GM08714 (cell line): ENCODE results near the gene CCDC179.

Source experiments
- H3K4me3 ChIP-seq: fragments of 200-500 bp; sonication (Bioruptor generic); 2 replicates; pipeline ENCODE4 v1.5.1; 2014; ENCODE audit warnings: mild to moderate bottlenecking, low read length, inconsistent platforms
- ZNF274 ChIP-seq: IDR thresholded peaks from 2 replicates; pipeline ENCODE4 v1.6.1; 2012; ENCODE audit warnings: mild to moderate bottlenecking, low read depth, low read length

Gene CCDC179

DNA sequence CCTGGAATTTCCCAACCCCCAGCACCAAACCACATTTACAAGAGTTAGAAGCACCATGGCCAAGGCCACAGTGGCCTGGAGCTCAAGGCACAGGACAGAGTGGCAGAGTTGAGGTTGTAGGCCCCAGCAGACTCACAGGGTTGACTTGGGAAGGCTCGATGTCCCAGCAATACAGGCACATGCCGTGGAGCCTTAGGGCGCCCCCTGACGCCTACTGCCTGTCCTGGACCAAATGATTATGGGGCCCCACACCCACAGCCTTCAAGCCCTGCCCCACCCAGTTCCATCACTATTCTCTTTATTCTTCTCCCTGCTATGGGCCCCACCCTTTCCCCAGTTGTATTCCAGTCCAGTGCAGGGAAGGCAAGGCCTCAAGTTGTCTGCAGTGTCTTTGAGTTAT is at the start of gene CCDC179:
CCDC179 (minus strand) TSS at position 234 of the 400 bp plus-strand sequence; CDS start at position 181, 53 bp downstream.
- no peak for TF ChIP-seq ZNF274
- no peak within 1 kb of the TSS for H3K4me3 ChIP-seq

- H3K4me3 ChIP-seq = no peak overlapping the region
- no peak for TF ChIP-seq ZNF274
Observed at GRCh38 chr11:22903782-22904181, 43.5 kb upstream of the CCDC179 start.

DNA sequence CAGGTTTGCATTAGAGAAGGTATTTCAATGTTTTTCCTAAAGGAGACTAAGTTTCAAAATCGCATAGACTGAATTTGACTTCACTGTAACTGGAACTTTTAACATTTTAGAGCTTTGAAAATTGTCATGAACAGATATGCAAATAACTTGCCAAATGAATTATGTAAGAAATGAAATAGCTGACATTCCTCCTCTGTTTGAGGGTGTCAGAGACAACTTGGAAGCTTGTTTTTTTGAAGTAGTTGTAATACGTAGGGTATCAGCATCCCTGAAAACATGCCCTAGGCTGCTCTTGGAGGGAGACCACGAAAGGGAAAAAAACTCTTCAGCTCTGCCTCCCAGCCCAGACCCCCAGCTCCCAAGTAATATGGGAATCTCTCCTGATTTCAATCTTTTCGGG is 41.3 kb upstream of the CCDC179 start:
- no peak for TF ChIP-seq ZNF274
- no peak overlapping the region for H3K4me3 ChIP-seq

DNA sequence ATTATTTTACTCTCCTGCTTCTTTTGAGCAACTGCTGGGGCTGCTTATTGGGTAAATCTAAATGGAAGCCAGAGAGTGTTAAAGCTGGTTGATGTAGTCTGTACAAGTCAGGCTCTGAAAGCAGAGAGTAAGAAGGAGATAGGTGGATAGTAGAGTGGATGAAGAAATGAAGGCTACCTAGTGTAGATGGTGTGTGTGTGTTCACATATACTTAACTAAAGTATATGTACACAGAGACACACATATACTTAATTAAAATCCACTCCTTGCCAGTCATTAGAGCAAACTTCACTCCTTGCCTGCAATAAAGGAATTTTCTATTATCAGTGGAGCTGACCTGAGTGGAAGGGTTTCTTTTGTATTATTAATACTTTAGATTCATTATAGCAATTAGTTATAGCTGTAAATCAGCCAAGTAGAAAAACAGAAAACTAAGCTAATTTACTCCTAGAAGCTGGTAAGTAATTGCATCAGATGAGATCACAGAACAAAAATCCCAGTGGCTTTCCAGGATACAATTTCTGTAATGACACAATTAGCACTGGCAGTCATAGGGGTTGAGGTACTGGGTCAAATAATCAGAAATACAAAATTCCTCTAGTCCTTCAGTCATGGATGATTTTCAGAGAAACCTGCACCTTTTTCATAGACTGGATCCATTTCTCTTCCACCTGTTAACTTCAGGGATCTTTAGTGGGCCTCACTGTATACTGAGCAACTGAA is 40.7 kb upstream of the CCDC179 start:
- no peak overlapping the region for H3K4me3 ChIP-seq
- no peak for TF ChIP-seq ZNF274

DNA sequence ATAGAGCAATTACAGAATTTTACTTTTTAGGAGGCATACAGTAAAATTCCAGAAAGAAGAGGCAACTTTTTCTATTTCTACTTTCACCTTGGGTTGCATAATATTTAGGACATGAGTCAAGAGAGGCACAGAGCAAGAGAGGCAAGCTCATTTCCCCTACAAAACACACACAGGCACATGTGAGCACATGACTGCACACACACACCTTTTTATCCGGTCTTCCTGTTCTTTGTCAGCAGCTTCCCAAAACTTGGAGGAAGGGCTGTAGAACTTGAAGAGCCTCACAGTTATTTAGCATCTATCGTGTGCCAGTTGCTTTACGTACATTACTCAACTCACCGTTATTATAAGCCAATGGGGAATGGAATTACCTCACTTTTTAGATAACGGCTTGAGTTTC is 37.8 kb upstream of the CCDC179 start:
- TF ChIP-seq ZNF274 = no peak

DNA sequence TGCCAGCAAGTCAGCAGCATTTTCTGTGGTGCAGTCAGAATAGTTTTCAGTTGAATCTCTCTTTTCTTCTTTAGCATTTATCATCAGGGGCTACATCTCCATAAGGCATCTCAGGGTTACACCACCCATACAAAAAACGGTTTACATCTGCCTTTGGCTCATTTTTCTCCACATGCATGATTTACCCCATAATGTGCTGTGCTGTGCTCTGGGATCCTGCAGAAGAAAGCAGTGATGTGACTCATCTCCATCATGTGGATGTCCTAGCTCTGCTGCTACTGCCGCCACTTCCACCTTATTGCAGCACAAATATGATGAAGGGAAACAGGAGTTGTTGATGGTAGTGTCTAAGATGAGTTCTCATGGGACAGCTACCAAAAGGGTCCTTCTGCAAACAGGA is 30.0 kb upstream of the CCDC179 start:
- no peak for TF ChIP-seq ZNF274
- H3K4me3 ChIP-seq = no peak overlapping the region

More for the DNA sequence above, 37.8 kb upstream of the CCDC179 start:
- no peak overlapping the region for H3K4me3 ChIP-seq

- TF ChIP-seq ZNF274 = no peak
- no peak overlapping the region for H3K4me3 ChIP-seq
Observed at GRCh38 chr11:22884217-22884616, 23.9 kb upstream of the CCDC179 start.

- no peak overlapping the region for H3K4me3 ChIP-seq
- no peak for TF ChIP-seq ZNF274
Observed at GRCh38 chr11:22879630-22880029, 19.4 kb upstream of the CCDC179 start.

GRCh38 chr11:22878604-22879003 is 18.3 kb upstream of the CCDC179 start:
- no peak for TF ChIP-seq ZNF274
- H3K4me3 ChIP-seq = no peak overlapping the region

GRCh38 chr11:22878039-22878438 is 17.8 kb upstream of the CCDC179 start:
- no peak for TF ChIP-seq ZNF274
- H3K4me3 ChIP-seq = no peak overlapping the region

GRCh38 chr11:22875869-22876473 is 15.7 kb upstream of the CCDC179 start:
- no peak for TF ChIP-seq ZNF274
- H3K4me3 ChIP-seq = no peak overlapping the region

DNA sequence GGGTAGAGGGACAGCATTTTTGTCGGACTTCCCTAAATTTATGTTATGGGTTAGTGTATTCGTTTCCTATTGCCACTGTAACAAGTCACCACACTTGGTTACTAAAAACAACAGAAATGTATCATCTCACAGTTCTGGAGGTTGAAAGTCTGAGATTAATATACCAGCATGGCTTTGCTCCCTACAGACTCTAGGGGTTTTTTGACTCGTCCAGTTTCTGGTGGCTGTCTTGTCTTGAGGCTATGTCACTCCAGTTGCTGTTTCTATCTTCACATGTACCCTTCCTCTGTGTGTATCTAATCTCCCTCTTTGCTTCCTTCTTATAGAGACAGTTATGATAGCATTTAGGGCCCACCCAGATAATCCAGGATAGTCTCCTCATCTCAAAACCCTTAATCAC is 9.1 kb upstream of the CCDC179 start:
- no peak for TF ChIP-seq ZNF274
- no peak overlapping the region for H3K4me3 ChIP-seq

- no peak for TF ChIP-seq ZNF274
- no peak overlapping the region for H3K4me3 ChIP-seq
Observed at GRCh38 chr11:22859756-22860155, 518 bp downstream of the CCDC179 start.

- no peak overlapping the region for H3K4me3 ChIP-seq
- TF ChIP-seq ZNF274 = no peak
Observed at GRCh38 chr11:22851477-22851876, 8.8 kb downstream of the CCDC179 start.

DNA sequence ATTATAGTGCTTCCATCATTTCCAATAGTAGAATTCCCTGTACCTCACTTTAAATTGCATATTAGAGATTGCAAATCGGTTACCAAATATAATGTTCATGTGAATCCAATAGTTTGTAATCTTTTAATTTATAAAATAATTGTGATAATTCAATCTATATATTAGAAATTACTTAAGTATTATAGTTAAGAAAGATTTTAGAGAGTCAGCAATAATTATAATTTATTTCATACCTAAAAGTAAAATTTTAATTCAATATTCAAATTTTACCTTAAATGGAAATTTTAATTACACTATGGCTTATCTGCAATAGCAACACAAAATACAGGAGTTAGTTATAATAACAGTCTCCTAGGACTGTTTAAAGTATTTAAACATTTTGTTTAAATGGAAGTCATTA is 13.5 kb downstream of the CCDC179 start:
- no peak overlapping the region for H3K4me3 ChIP-seq
- no peak for TF ChIP-seq ZNF274
